Measurements from ENCODE around the gene PLS1.
"Not testable (repeated sequence)": the region's sequence is repeated elsewhere in the genome, so short reads cannot be mapped to it uniquely, and the experiment has no call there.

PLS1 gene

GRCh38 chr3:142580061-142580423 is 16.2 kb upstream of the PLS1 start:
- no peak for ATAC-seq
- no peak for TF ChIP-seq TCF4 (CRISPR knock-in tag; IDR thresholded peaks at IDR 0.05; ENCODE audit: borderline replicate concordance)
- no peak for TF ChIP-seq ARNTL (CRISPR knock-in tag; IDR thresholded peaks at IDR 0.05; ENCODE audit: borderline replicate concordance, low read depth)
- no peak for TF ChIP-seq CREB5 (CRISPR knock-in tag; IDR thresholded peaks at IDR 0.05; ENCODE audit: low read depth)
- no peak for TF ChIP-seq ZNF70 (CRISPR knock-in tag; IDR thresholded peaks at IDR 0.05)

GRCh38 chr3:142581070-142581469 is 15.1 kb upstream of the PLS1 start:
- not testable (repeated sequence) for ATAC-seq

- ATAC-seq: peak; percentile 97
- TF ChIP-seq CREB5 (CRISPR knock-in tag; IDR thresholded peaks at IDR 0.05; ENCODE audit: low read depth): no peak
- TF ChIP-seq ISL1 (CRISPR knock-in tag; IDR thresholded peaks at IDR 0.05): no peak
- TF ChIP-seq POU6F1 (CRISPR knock-in tag; IDR thresholded peaks at IDR 0.05; ENCODE audit: borderline replicate concordance, low read depth): no peak
- no peak for TF ChIP-seq TSHZ2 (CRISPR knock-in tag; IDR thresholded peaks at IDR 0.05)
- no peak for TF ChIP-seq RARB (CRISPR knock-in tag; IDR thresholded peaks at IDR 0.05)
- no peak for TF ChIP-seq GLIS3 (CRISPR knock-in tag; IDR thresholded peaks at IDR 0.05)
- TF ChIP-seq ZNF70 (CRISPR knock-in tag; IDR thresholded peaks at IDR 0.05): no peak
- TF ChIP-seq ARNTL (CRISPR knock-in tag; IDR thresholded peaks at IDR 0.05; ENCODE audit: borderline replicate concordance, low read depth): no peak
- TF ChIP-seq ZFP3 (CRISPR knock-in tag; IDR thresholded peaks at IDR 0.05): no peak
These were observed 9.3 kb upstream of the PLS1 start for GRCh38 chr3:142586803-142587406.

- ATAC-seq: no peak
- TF ChIP-seq ISL1 (CRISPR knock-in tag; IDR thresholded peaks at IDR 0.05): no peak
- no peak for TF ChIP-seq POU6F1 (CRISPR knock-in tag; IDR thresholded peaks at IDR 0.05; ENCODE audit: borderline replicate concordance, low read depth)
- no peak for TF ChIP-seq SNAI2 (CRISPR knock-in tag; IDR thresholded peaks at IDR 0.05)
- no peak for TF ChIP-seq BACH2 (CRISPR knock-in tag; IDR thresholded peaks at IDR 0.05; ENCODE audit: borderline replicate concordance)
These were observed 7.5 kb upstream of the PLS1 start for GRCh38 chr3:142588703-142589102.

GRCh38 chr3:142592268-142592667 is 3.9 kb upstream of the PLS1 start:
- ATAC-seq: not testable (repeated sequence)

GRCh38 chr3:142595141-142595540 is 1.1 kb upstream of the PLS1 start:
- ATAC-seq: no peak
- TF ChIP-seq ZNF8 (CRISPR knock-in tag; IDR thresholded peaks at IDR 0.05) (no peak), ZFP3 (CRISPR knock-in tag; IDR thresholded peaks at IDR 0.05) (no peak), TOX (CRISPR knock-in tag; IDR thresholded peaks at IDR 0.05; ENCODE audit: borderline replicate concordance) (no peak), ISL1 (CRISPR knock-in tag; IDR thresholded peaks at IDR 0.05) (no peak), CREB5 (CRISPR knock-in tag; IDR thresholded peaks at IDR 0.05; ENCODE audit: low read depth) (no peak), POU6F1 (CRISPR knock-in tag; IDR thresholded peaks at IDR 0.05; ENCODE audit: borderline replicate concordance, low read depth) (no peak), SNAI2 (CRISPR knock-in tag; IDR thresholded peaks at IDR 0.05) (no peak)
